MM.1S (cell line): ENCODE measurements around the gene FADS3.

Experiments used
- EZH2 ChIP-seq: fragments of 300-600 bp; sonication (generic); optimal IDR thresholded peaks from 2 replicates; pipeline ENCODE3; 2017; ENCODE audit warnings: low read depth, mild to moderate bottlenecking, antibody characterized with exemption, low read length, mixed read lengths
- EZH2phosphoT487 ChIP-seq: fragments of 300-600 bp; sonication (generic); IDR thresholded peaks from 2 replicates; pipeline ENCODE4 v1.6.1; 2018; ENCODE audit warnings: antibody characterized with exemption, low read length
- TF ChIP-seq, protein P1 (sequence below): fragments of 300-600 bp; sonication (generic); IDR thresholded peaks from 2 replicates; pipeline ENCODE4 v1.5.1; 2016; ENCODE audit warnings: antibody characterized with exemption, low read length, mixed read lengths

- TF ChIP-seq, protein P1, sequence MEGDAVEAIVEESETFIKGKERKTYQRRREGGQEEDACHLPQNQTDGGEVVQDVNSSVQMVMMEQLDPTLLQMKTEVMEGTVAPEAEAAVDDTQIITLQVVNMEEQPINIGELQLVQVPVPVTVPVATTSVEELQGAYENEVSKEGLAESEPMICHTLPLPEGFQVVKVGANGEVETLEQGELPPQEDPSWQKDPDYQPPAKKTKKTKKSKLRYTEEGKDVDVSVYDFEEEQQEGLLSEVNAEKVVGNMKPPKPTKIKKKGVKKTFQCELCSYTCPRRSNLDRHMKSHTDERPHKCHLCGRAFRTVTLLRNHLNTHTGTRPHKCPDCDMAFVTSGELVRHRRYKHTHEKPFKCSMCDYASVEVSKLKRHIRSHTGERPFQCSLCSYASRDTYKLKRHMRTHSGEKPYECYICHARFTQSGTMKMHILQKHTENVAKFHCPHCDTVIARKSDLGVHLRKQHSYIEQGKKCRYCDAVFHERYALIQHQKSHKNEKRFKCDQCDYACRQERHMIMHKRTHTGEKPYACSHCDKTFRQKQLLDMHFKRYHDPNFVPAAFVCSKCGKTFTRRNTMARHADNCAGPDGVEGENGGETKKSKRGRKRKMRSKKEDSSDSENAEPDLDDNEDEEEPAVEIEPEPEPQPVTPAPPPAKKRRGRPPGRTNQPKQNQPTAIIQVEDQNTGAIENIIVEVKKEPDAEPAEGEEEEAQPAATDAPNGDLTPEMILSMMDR: no peak
- no peak for TF ChIP-seq EZH2phosphoT487
- TF ChIP-seq EZH2: no peak
These were observed 14.6 kb upstream of the FADS3 start for GRCh38 chr11:61905801-61906521.
